Right hindlimb (tissue), 1 donor: ENCODE data around the gene VWA1.
"Not testable (repeated sequence)": the region's sequence is repeated elsewhere in the genome, so short reads cannot be mapped to it uniquely, and the experiment has no call there.

Source experiments
- DNase-seq: peaks from one replicate; pipeline ENCODE4 v3.0.0-alpha.2; 2018

Gene VWA1

GRCh38 chr1:1437033-1437903, 1.8 kb downstream of the VWA1 start:
- no peak for DNase-seq

GRCh38 chr1:1437904-1438376, 2.5 kb downstream of the VWA1 start:
- no peak for DNase-seq

GRCh38 chr1:1438531-1439381, 3.3 kb downstream of the VWA1 start:
- DNase-seq = no peak

- no peak for DNase-seq
Measured at GRCh38 chr1:1439546-1440261, 4.2 kb downstream of the VWA1 start.

- DNase-seq = no peak
Measured at GRCh38 chr1:1440262-1441001, 4.9 kb downstream of the VWA1 start.

GRCh38 chr1:1441002-1441888, 5.8 kb downstream of the VWA1 start:
- DNase-seq = peak; percentile 65

- DNase-seq = no peak
Measured at GRCh38 chr1:1442069-1442770, 6.7 kb downstream of the VWA1 start.

- DNase-seq = not testable (repeated sequence)
Measured at GRCh38 chr1:1446631-1447030, 11.1 kb downstream of the VWA1 start.

- DNase-seq = no peak
Measured at GRCh38 chr1:1449099-1449739, 13.7 kb downstream of the VWA1 start, which contains the start of gene ATAD3C. TSS of gene ATAD3C (plus strand) at chr1:1449689. CDS start at chr1:1450684, 995 bp downstream.

- not testable (repeated sequence) for DNase-seq
Measured at GRCh38 chr1:1450616-1451015, 15.1 kb downstream of the VWA1 start.

- DNase-seq = no peak
Measured at GRCh38 chr1:1451696-1452364, 16.3 kb downstream of the VWA1 start.

- not testable (repeated sequence) for DNase-seq
Measured at GRCh38 chr1:1452365-1452739, 16.9 kb downstream of the VWA1 start.

- DNase-seq = no peak
Measured at GRCh38 chr1:1452882-1453281, 17.4 kb downstream of the VWA1 start.

- not testable (repeated sequence) for DNase-seq
Measured at GRCh38 chr1:1454286-1455056, 19.0 kb downstream of the VWA1 start.

GRCh38 chr1:1455366-1455884, 19.9 kb downstream of the VWA1 start:
- no peak for DNase-seq

- not testable (repeated sequence) for DNase-seq
Measured at GRCh38 chr1:1455934-1456333, 20.4 kb downstream of the VWA1 start.

- DNase-seq = not testable (repeated sequence)
Measured at GRCh38 chr1:1456683-1457255, 21.3 kb downstream of the VWA1 start.

GRCh38 chr1:1459156-1459555, 23.7 kb downstream of the VWA1 start:
- not testable (repeated sequence) for DNase-seq
